Astrocyte of the cerebellum (primary cell): ENCODE data around the gene FSCN2.

Experiments used
- DNase-seq: peaks from one replicate; pipeline ENCODE4 v3.0.0-alpha.2; 2011; ENCODE audit warnings: low read depth
- H3K4me3 ChIP-seq: 2 replicates; pipeline ENCODE4 v1.5.1; 2011; ENCODE audit warnings: mild to moderate bottlenecking, low read depth, low read length, moderate library complexity
- in situ Hi-C: cut with HindIII; loops from 2 replicates; pipeline ENCODE4 v1.10.0; 2017; ENCODE audit warnings: low sequenced_read_pairs
- TF ChIP-seq, protein P1 (sequence below): IDR thresholded peaks from 2 replicates; pipeline ENCODE4 v1.5.1; 2012; ENCODE audit warnings: low read length, low read depth, moderate library complexity, mild to moderate bottlenecking; ENCODE audit errors: missing control alignments

FSCN2 gene, protein sequence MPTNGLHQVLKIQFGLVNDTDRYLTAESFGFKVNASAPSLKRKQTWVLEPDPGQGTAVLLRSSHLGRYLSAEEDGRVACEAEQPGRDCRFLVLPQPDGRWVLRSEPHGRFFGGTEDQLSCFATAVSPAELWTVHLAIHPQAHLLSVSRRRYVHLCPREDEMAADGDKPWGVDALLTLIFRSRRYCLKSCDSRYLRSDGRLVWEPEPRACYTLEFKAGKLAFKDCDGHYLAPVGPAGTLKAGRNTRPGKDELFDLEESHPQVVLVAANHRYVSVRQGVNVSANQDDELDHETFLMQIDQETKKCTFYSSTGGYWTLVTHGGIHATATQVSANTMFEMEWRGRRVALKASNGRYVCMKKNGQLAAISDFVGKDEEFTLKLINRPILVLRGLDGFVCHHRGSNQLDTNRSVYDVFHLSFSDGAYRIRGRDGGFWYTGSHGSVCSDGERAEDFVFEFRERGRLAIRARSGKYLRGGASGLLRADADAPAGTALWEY

DNA sequence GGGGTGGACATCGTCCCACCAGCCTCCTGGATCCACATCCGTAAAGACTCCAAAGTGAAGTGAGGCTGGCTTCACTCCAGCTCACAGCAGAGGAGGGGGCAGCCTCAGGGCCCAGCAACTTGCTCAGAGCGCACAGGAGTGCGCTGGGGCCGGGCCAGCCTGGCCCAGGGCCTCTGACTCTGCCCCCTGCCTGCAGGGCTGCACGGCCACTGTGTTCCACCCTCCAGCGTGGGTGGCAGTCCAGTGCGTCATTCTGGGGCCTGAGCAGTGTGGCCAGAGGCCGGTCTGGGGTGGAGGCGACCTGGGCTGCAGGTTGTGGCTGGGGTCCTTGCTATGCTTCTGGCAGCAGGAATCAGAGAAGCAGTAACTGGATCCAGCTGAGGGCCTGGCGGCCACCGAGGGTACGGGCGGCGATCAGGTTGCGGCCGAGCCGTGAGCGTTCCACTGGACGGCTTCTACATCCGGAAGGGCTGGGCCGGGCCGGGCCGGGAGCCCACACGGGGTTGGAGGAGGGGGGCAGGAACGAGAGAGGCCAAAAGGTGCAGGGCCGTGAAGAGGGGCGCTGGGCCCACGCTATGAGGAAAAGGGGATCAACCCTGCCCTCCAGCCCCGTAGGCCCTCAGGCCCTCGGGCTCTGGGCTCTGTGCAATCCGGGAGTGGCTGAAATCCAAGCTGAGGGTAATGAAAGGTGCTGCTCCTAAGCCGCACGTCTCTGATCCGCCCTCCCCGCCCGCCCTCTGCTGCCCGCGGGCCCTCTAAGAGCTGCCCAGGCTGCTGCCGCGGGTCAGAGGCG lies at the start of gene FSCN2:
TSS of gene FSCN2 (plus strand) at position 787 of the 793 bp plus-strand sequence. CDS start 155 bp downstream, outside the sequence.
- no peak for DNase-seq
- H3K4me3 ChIP-seq = no peak within 1 kb of the TSS
- in situ Hi-C loops = no loop called here
- TF ChIP-seq, protein P1, sequence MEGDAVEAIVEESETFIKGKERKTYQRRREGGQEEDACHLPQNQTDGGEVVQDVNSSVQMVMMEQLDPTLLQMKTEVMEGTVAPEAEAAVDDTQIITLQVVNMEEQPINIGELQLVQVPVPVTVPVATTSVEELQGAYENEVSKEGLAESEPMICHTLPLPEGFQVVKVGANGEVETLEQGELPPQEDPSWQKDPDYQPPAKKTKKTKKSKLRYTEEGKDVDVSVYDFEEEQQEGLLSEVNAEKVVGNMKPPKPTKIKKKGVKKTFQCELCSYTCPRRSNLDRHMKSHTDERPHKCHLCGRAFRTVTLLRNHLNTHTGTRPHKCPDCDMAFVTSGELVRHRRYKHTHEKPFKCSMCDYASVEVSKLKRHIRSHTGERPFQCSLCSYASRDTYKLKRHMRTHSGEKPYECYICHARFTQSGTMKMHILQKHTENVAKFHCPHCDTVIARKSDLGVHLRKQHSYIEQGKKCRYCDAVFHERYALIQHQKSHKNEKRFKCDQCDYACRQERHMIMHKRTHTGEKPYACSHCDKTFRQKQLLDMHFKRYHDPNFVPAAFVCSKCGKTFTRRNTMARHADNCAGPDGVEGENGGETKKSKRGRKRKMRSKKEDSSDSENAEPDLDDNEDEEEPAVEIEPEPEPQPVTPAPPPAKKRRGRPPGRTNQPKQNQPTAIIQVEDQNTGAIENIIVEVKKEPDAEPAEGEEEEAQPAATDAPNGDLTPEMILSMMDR = no peak

DNA sequence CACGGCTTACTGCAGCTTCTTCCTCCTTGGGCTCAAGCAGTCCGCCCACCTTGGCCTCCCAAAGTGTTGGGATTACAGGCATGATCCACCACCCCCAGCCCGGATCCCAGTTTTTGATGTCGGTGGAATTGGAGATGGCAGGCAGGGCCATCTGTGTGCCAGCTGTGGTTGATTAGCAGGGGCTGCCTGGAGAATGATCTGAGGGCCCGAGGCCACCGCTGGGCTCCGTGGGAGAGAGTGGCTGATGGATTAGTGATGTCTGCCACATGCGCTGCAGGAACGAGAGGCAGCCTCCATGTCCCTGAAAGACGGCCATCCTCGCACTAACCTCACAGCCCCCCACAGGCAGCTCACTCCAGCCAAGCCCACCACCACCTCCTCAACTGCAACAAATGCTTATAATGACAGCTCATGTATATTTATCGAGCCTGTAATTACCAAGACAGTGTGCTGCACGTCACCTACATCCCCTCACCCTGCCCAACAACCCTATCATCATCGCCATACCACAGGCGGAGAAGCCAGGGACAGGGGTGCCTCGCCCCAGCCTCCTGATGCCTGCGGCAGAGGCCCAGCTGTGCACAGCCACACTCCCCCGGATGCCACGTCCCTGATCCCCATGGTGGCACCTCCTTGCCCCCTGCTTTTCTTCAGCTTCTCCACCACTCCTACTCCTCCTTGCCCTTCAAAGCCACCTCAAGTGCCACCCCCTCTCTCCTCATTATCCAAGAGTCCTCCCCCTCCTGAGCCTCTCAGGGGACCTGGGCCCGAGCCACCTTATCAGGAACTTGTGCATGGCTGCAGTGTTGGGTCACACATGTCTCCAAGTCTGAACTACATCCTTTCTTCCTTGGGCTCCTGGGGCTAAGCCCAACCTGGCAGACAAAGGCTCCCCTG lies 48.8 kb upstream of the FSCN2 start:
- TF ChIP-seq, protein P1 = no peak
- no peak overlapping the region for H3K4me3 ChIP-seq
- no peak for DNase-seq
- in situ Hi-C loops = no loop called here

DNA sequence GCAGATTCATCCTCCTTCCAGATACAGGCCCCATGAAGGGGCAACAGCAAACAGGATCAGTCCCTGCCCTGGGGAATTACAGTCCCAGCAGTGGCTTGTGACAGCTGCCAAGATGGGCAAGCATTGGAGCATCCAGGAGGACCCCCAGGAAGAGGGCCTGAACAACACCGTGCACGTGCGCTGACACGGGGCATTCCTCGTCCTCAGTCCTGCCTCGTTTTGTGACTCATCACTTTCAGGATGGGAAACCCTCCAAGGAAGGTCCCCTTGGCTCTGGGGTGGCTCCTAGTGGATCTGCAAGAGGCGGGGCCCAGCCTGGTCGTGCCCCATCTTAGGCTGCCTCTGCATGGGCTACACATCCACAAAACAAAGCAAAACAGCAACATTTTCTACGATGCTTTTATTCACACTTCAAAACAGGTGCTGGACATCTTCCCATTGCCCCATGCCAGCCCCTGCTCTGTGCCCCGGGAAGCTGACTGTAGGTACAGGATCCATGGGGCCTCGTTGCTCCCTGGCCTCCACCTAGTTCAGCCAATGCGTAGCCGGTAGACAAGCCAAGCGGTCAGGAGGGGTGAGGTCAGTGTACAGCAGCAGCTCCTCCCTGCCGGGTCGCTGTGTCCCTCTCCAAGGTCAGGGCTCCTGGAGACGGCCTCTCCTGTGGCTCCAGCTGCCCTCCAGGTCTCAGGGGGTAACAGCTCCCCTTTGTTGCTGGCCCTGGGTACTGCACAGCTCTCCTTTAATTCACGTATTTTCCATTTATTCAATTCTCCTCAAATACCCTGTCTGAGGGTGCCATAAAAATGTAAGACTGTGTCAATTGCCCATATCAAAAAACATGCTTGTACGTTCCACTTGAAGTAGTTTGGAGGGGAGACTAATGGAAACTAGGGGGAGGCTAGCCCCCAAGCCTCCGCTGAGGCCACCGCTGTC lies 47.8 kb upstream of the FSCN2 start:
- no peak overlapping the region for H3K4me3 ChIP-seq
- in situ Hi-C loops = no loop called here
- DNase-seq = peak; percentile 23
- TF ChIP-seq, protein P1 = no peak

DNA sequence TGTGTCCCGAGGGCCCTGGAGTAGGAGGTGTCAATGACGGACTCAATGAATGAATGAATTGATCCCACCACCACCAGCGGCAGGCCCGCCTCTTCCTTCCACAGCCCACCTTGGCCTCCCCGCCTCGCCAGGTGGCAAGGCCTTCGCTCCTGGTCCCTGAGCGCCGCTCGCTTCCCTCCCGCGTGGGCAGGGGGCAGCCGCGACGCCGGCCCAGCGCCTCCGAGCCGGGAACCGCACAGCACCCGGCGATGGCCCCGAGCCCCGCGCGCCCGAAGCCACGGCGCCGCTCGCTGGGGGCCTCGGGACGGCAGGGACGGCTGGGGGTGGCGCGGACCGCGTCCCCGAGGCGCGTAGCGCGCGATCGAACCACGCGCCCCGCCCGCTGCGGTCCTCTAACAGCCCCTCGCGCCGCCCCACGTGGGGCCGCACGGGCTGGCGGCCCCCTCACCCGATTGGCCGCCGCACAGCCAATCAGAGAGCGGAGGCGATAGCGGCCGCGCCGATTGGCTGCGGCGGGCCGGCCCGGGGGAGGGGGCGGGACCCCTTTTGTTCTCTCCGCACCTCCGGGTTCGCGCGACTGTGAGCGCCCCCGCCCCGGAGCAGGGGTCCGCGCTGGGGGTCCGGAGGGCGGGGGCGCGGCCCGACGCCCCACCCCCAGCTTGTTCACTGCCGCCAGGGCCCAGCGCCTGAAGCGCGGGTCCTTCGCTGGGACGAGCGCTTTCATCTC lies 46.9 kb upstream of the FSCN2 start:
- in situ Hi-C loops = no loop called here
- TF ChIP-seq, protein P1 = no peak
- H3K4me3 ChIP-seq = peak overlapping the region; percentile 40
- peak; percentile 11 for DNase-seq

DNA sequence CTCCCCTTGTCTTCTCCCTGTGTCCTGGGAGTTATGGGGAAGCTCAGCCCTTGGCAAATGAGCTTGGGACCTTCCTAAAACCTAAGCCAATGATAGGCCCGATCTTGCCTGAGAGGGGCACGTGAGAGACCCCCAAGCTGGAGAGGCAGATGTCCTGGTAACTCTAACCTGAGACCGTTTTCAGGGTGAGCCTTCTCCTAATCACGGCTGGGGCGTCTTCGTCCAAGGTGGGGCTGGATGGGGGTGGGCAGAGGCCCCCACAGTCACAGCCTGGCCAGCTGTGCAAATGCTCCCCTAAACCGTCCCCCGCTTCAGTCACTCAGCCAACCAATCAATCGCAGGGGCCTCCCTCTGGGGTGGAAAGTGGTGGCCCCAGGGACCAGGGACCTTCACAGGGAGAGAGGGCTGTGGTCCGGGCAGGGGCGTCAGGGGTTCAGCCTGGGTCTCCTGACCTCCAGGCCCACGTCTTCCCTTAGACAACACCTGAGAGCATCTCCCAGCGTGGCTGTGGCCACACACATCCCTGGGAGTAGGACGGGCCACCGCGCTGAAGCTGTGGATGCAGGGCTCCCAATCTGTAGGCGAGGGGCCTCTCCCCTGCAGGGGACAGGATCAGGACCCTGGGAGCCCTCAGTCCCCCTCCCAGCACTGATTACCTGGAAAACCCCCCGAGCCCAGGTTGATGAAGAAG lies 46.2 kb upstream of the FSCN2 start:
- in situ Hi-C loops = no loop called here
- no peak for DNase-seq
- peak overlapping the region; percentile 40 for H3K4me3 ChIP-seq
- TF ChIP-seq, protein P1 = no peak
